GM23248 (cell line): ENCODE results near the gene SNAP29.

Experiments used
- EZH2 ChIP-seq: fragments of 200-600 bp; sonication (generic); IDR thresholded peaks from 2 replicates; pipeline ENCODE4 v1.6.1; 2018; ENCODE audit warnings: antibody characterized with exemption, mild to moderate bottlenecking; ENCODE audit not compliant: insufficient read depth, poor library complexity, severe bottlenecking
- EZH2phosphoT487 ChIP-seq: fragments of 200-600 bp; sonication (generic); IDR thresholded peaks from 2 replicates; pipeline ENCODE4 v1.6.1; 2018; ENCODE audit warnings: antibody characterized with exemption, moderate library complexity, mild to moderate bottlenecking, low read depth; ENCODE audit not compliant: insufficient read depth

GRCh38 chr22:20881869-20882815 lies 23.3 kb downstream of the SNAP29 start:
- TF ChIP-seq EZH2 (no peak), EZH2phosphoT487 (no peak)
